GM12865 (cell line): ENCODE results near the gene CAMK2B.

Experiments
- DNase-seq: peaks from one replicate; pipeline ENCODE4 v3.0.0; 2010; ENCODE audit warnings: low read depth
- H3K4me3 ChIP-seq: 2 replicates; pipeline ENCODE4 v1.5.1; 2011; ENCODE audit warnings: mild to moderate bottlenecking, low read depth, low read length, control low read depth
- CTCF ChIP-seq: IDR thresholded peaks from 2 replicates; pipeline ENCODE4 v1.5.1; 2011; ENCODE audit warnings: low read length, control low read depth, low read depth, inconsistent platforms; ENCODE audit not compliant: insufficient read depth; ENCODE audit errors: missing control alignments

The CAMK2B gene

GRCh38 chr7:44213206-44213876, 112.1 kb downstream of the CAMK2B start:
- TF ChIP-seq CTCF: no peak

GRCh38 chr7:44212581-44213184, 112.7 kb downstream of the CAMK2B start:
- H3K4me3 ChIP-seq: no peak overlapping the region
- TF ChIP-seq CTCF: no peak
- DNase-seq: no peak

More at GRCh38 chr7:44213206-44213876, 112.1 kb downstream of the CAMK2B start:
- no peak overlapping the region for H3K4me3 ChIP-seq
- DNase-seq: no peak

- no peak overlapping the region for H3K4me3 ChIP-seq
- no peak for TF ChIP-seq CTCF
- no peak for DNase-seq
These were observed 113.4 kb downstream of the CAMK2B start for GRCh38 chr7:44212018-44212417.

- TF ChIP-seq CTCF: no peak
- DNase-seq: no peak
- H3K4me3 ChIP-seq: no peak overlapping the region
These were observed 114.2 kb downstream of the CAMK2B start for GRCh38 chr7:44211126-44211675.

GRCh38 chr7:44210107-44210506, 115.3 kb downstream of the CAMK2B start:
- no peak for DNase-seq
- no peak overlapping the region for H3K4me3 ChIP-seq
- no peak for TF ChIP-seq CTCF

GRCh38 chr7:44208085-44208484, 117.3 kb downstream of the CAMK2B start:
- H3K4me3 ChIP-seq: no peak overlapping the region
- no peak for DNase-seq
- TF ChIP-seq CTCF: no peak
